Muscle of leg (tissue), 11 donors: ENCODE results near the gene RBM34. TPM values are rescaled to one million over a fixed set of nuclear protein-coding genes. Genes with fewer than 3 reads are reported as not detected.

Experiments
- DNase-seq: peaks from one replicate; pipeline ENCODE4 v3.0.0; 2013
- H3K27ac ChIP-seq: one replicate; pipeline ENCODE4 v1.5.1; 2013; ENCODE audit warnings: mild to moderate bottlenecking, low read length, control low read depth
- H3K27me3 ChIP-seq: one replicate; pipeline ENCODE4 v1.6.1; 2013; ENCODE audit warnings: low read length; ENCODE audit not compliant: control insufficient read depth, insufficient read depth
- H3K36me3 ChIP-seq: one replicate; pipeline ENCODE4 v1.6.1; 2013; ENCODE audit warnings: low read length; ENCODE audit not compliant: control insufficient read depth, insufficient read depth
- H3K4me1 ChIP-seq: one replicate; pipeline ENCODE4 v1.6.1; 2013; ENCODE audit warnings: low read length; ENCODE audit not compliant: control insufficient read depth, insufficient read depth
- H3K4me3 ChIP-seq: one replicate; pipeline ENCODE4 v1.5.1; 2013; ENCODE audit warnings: low read length, control low read depth
- H3K9me3 ChIP-seq: replicated peaks from 2 replicates; pipeline ENCODE4 v1.6.1; 2013; ENCODE audit warnings: low read depth, low read length; ENCODE audit not compliant: control insufficient read depth
- WGBS: methylation state at CpG from one replicate; pipeline ENCODE4 v1.1.5; 2013; ENCODE audit warnings: missing lambda C conversion rate; ENCODE audit not compliant: insufficient coverage; 5-methylcytosine and 5-hydroxymethylcytosine counted together
- polyA plus RNA-seq, 8 donors: library from polyadenylated mRNA; unstranded; fragments of 120-200 nt; gene quantifications; one replicate each; pipeline versions ENCODE4 v1.2.1 to v1.2.3, GENCODE V29; 2013; ENCODE audit warnings: inconsistent platforms in 1 of 8, low replicate concordance in 1 of 8; ENCODE audit not compliant: insufficient read length in 8 of 8, insufficient read depth in 1 of 8
- total RNA-seq: library from RNA; stranded (reverse); fragments of 120-200 nt; gene quantifications from one replicate; pipeline ENCODE4 v1.2.4, GENCODE V29; 2013

RBM34 gene
- total and polyA plus RNA-seq, 9 donors, result 50.2 to 69.6 (median 57.6) TPM

- Histone ChIP-seq H3K27ac (no peak overlapping the region), H3K36me3 (peaks cover 15% of the 10 kb centered on the region), H3K4me3 (peak overlapping the region; percentile 88), H3K9me3 (no peaks in the 10 kb centered on the region), H3K27me3 (no peaks in the 10 kb centered on the region), H3K4me1 (no peaks in the 10 kb centered on the region)
- DNase-seq, result no peak
- WGBS, result no CpG with 5 or more reads among the region's 4 CpGs
These were observed 33.8 kb downstream of the RBM34 start for GRCh38 chr1:235127203-235127602.

- no peaks in the 10 kb centered on the region for H3K4me1 ChIP-seq
These were observed 36.4 kb downstream of the RBM34 start for GRCh38 chr1:235124665-235125064.

GRCh38 chr1:235124111-235124510 is 36.9 kb downstream of the RBM34 start:
- Histone ChIP-seq H3K4me3 (no peak overlapping the region), H3K9me3 (no peaks in the 10 kb centered on the region), H3K27ac (no peak overlapping the region), H3K36me3 (peaks cover 15% of the 10 kb centered on the region), H3K27me3 (no peaks in the 10 kb centered on the region), H3K4me1 (no peaks in the 10 kb centered on the region)
- no CpG with 5 or more reads among the region's 9 CpGs for WGBS
- no peak for DNase-seq

More at GRCh38 chr1:235124665-235125064, 36.4 kb downstream of the RBM34 start:
- WGBS, result no CpG with 5 or more reads among the region's 1 CpG
- Histone ChIP-seq H3K36me3 (peaks cover 15% of the 10 kb centered on the region), H3K4me3 (no peak overlapping the region), H3K9me3 (no peaks in the 10 kb centered on the region), H3K27me3 (no peaks in the 10 kb centered on the region), H3K27ac (no peak overlapping the region)
- DNase-seq, result no peak

GRCh38 chr1:235122348-235122747 is 38.7 kb downstream of the RBM34 start:
- H3K36me3 ChIP-seq, result peaks cover 29% of the 10 kb centered on the region
- no CpG with 5 or more reads among the region's 1 CpG for WGBS

GRCh38 chr1:235113183-235113917 is 47.7 kb downstream of the RBM34 start:
- no peak for DNase-seq
- H3K36me3 ChIP-seq, result peaks cover 61% of the 10 kb centered on the region
- H3K4me1 ChIP-seq, result no peaks in the 10 kb centered on the region
- H3K27ac ChIP-seq, result no peak overlapping the region
- H3K27me3 ChIP-seq, result no peaks in the 10 kb centered on the region
- H3K4me3 ChIP-seq, result no peak overlapping the region
- H3K9me3 ChIP-seq, result no peaks in the 10 kb centered on the region
- WGBS, result 89% methylated on average over 3 of the region's 7 CpGs

More at GRCh38 chr1:235122348-235122747, 38.7 kb downstream of the RBM34 start:
- H3K4me1 ChIP-seq, result no peaks in the 10 kb centered on the region
- H3K4me3 ChIP-seq, result no peak overlapping the region
- no peaks in the 10 kb centered on the region for H3K27me3 ChIP-seq
- no peak overlapping the region for H3K27ac ChIP-seq
- H3K9me3 ChIP-seq, result no peaks in the 10 kb centered on the region
- no peak for DNase-seq

GRCh38 chr1:235112297-235113182 is 48.5 kb downstream of the RBM34 start:
- no peaks in the 10 kb centered on the region for H3K27me3 ChIP-seq
- no peak overlapping the region for H3K27ac ChIP-seq
- DNase-seq, result no peak
- 79% methylated on average over 2 of the region's 6 CpGs for WGBS
- peaks cover 56% of the 10 kb centered on the region for H3K36me3 ChIP-seq
- no peaks in the 10 kb centered on the region for H3K4me1 ChIP-seq
- no peaks in the 10 kb centered on the region for H3K9me3 ChIP-seq
- no peak overlapping the region for H3K4me3 ChIP-seq

- Histone ChIP-seq H3K36me3 (peaks cover 46% of the 10 kb centered on the region), H3K27ac (no peak overlapping the region), H3K27me3 (no peaks in the 10 kb centered on the region), H3K4me3 (no peak overlapping the region), H3K4me1 (no peaks in the 10 kb centered on the region), H3K9me3 (no peaks in the 10 kb centered on the region)
- no CpG with 5 or more reads among the region's 3 CpGs for WGBS
- no peak for DNase-seq
These were observed 49.9 kb downstream of the RBM34 start for GRCh38 chr1:235111107-235111506.

GRCh38 chr1:235108876-235109275 is 52.2 kb downstream of the RBM34 start:
- no peaks in the 10 kb centered on the region for H3K9me3 ChIP-seq
- peaks cover 32% of the 10 kb centered on the region for H3K36me3 ChIP-seq
- no peaks in the 10 kb centered on the region for H3K27me3 ChIP-seq
- no peak for DNase-seq
- no peak overlapping the region for H3K4me3 ChIP-seq
- peaks cover 6% of the 10 kb centered on the region for H3K4me1 ChIP-seq
- WGBS, result 83% methylated on average over 11 of the region's 11 CpGs
- no peak overlapping the region for H3K27ac ChIP-seq

- Histone ChIP-seq H3K27ac (no peak overlapping the region), H3K4me3 (no peak overlapping the region), H3K4me1 (peaks cover 8% of the 10 kb centered on the region), H3K27me3 (no peaks in the 10 kb centered on the region), H3K9me3 (no peaks in the 10 kb centered on the region), H3K36me3 (peaks cover 29% of the 10 kb centered on the region)
- no peak for DNase-seq
- WGBS, result 100% methylated on average over 1 of the region's 1 CpG
These were observed 52.9 kb downstream of the RBM34 start for GRCh38 chr1:235108185-235108593.
